Stimulated activated CD8-positive, alpha-beta memory T cell treated with anti-CD3 and anti-CD28 coated beads, Interleukin-12 subunit alpha, Interleukin-12 subunit beta, amount 100 ng/mL, for 4 hours (primary cell): Measurements from ENCODE around the gene ATXN7L1.

Experiments used
- DNase-seq: peaks from one replicate; pipeline ENCODE4 v3.0.0-alpha.2; 2020; ENCODE audit warnings: low read depth

ATXN7L1 gene

GRCh38 chr7:105580022-105580740, 296.2 kb downstream of the ATXN7L1 start:
- no peak for DNase-seq

GRCh38 chr7:105578496-105578895, 297.9 kb downstream of the ATXN7L1 start:
- no peak for DNase-seq

GRCh38 chr7:105577251-105577650, 299.1 kb downstream of the ATXN7L1 start:
- no peak for DNase-seq

- DNase-seq, result no peak
These were observed 304.5 kb downstream of the ATXN7L1 start for GRCh38 chr7:105571891-105572290.

- no peak for DNase-seq
These were observed 308.6 kb downstream of the ATXN7L1 start for GRCh38 chr7:105567821-105568220.

GRCh38 chr7:105567024-105567423, 309.4 kb downstream of the ATXN7L1 start:
- no peak for DNase-seq

- no peak for DNase-seq
These were observed 311.2 kb downstream of the ATXN7L1 start for GRCh38 chr7:105565190-105565589.

- no peak for DNase-seq
These were observed 316.5 kb downstream of the ATXN7L1 start for GRCh38 chr7:105559926-105560325.
